Colonic mucosa (tissue), 4 donors: ENCODE measurements around the gene CRK. TPM values are rescaled to one million over a fixed set of nuclear protein-coding genes. Genes with fewer than 3 reads are reported as not detected.

ENCODE experiments used
- DNase-seq: peaks from one replicate; pipeline ENCODE4 v3.0.0-alpha.2; 2020
- H3K27ac ChIP-seq: fragments of 200-600 bp; one replicate; pipeline ENCODE4 v1.8.0; 2021
- H3K27me3 ChIP-seq: fragments of 200-600 bp; one replicate; pipeline ENCODE4 v1.8.0; 2021
- H3K36me3 ChIP-seq: fragments of 200-600 bp; one replicate; pipeline ENCODE4 v1.8.0; 2021
- H3K4me1 ChIP-seq: fragments of 200-600 bp; one replicate; pipeline ENCODE4 v1.8.0; 2021; ENCODE audit warnings: mild to moderate bottlenecking
- H3K4me3 ChIP-seq: fragments of 200-600 bp; one replicate; pipeline ENCODE4 v1.8.0; 2021
- H3K9ac ChIP-seq, 2 donors: one replicate each; pipeline ENCODE4 v1.7.0; 2013; ENCODE audit warnings: control low read depth in 2 of 2, low read depth in 2 of 2, low read length in 2 of 2
- H3K9me3 ChIP-seq: fragments of 200-600 bp; one replicate; pipeline ENCODE4 v1.8.0; 2021
- CTCF ChIP-seq: fragments of 200-600 bp; IDR thresholded peaks from one replicate; pipeline ENCODE4 v1.8.0; 2022; ENCODE audit warnings: antibody characterized with exemption, mild to moderate bottlenecking
- intact Hi-C: fragments of 100-400 bp; cut with DNase I; formaldehyde crosslinking; loops from one replicate; pipeline ENCODE4 v1.14.1; 2022
- total RNA-seq, 2 donors: library from RNA; stranded (reverse); fragmentation: NEBNext Ultra II Directional in 1 of 2; extraction: Animal tissue kit (Norgen Biotek cat#: 25700) in 1 of 2; gene quantifications; one replicate each; pipeline ENCODE4 v1.2.1, GENCODE V29; 2021
- donor health status: healthy.
- donor health status: DM: no; HTN: no; CAD: no.
- donor health status: DM: no; HTN: no; CAD: no.

CRK gene
- total RNA-seq, 2 donors from 2014 or later = 74.5 to 82.0 TPM

GRCh38 chr17:1490643-1491442, 34.8 kb upstream of the CRK start:
- Histone ChIP-seq H3K27ac (peak overlapping the region; percentile 95), H3K27me3 (no peaks in the 10 kb centered on the region), H3K9ac (peak overlapping the region; percentile 93 to 94), H3K36me3 (no peaks in the 10 kb centered on the region), H3K4me1 (peaks cover 37% of the 10 kb centered on the region), H3K9me3 (no peaks in the 10 kb centered on the region), H3K4me3 (peak overlapping the region; percentile 77)
- no peak for TF ChIP-seq CTCF
- peak; percentile 83 for DNase-seq
- intact Hi-C loops = no loop called here

GRCh38 chr17:1488826-1489270, 32.8 kb upstream of the CRK start:
- H3K27ac ChIP-seq = peak overlapping the region; percentile 95
- H3K27me3 ChIP-seq = no peaks in the 10 kb centered on the region
- DNase-seq = no peak
- intact Hi-C loops = no loop called here
- peak overlapping the region; percentile 68 to 78 for H3K9ac ChIP-seq
- H3K4me1 ChIP-seq = peaks cover 37% of the 10 kb centered on the region
- no peak overlapping the region for H3K4me3 ChIP-seq
- no peaks in the 10 kb centered on the region for H3K9me3 ChIP-seq
- H3K36me3 ChIP-seq = no peaks in the 10 kb centered on the region
- no peak for TF ChIP-seq CTCF

- no peak for TF ChIP-seq CTCF
- H3K9me3 ChIP-seq = no peaks in the 10 kb centered on the region
- peak overlapping the region; percentile 95 for H3K27ac ChIP-seq
- H3K9ac ChIP-seq = peak overlapping the region; percentile 68 to 78
- H3K27me3 ChIP-seq = no peaks in the 10 kb centered on the region
- peaks cover 37% of the 10 kb centered on the region for H3K4me1 ChIP-seq
- peak overlapping the region; percentile 51 for H3K4me3 ChIP-seq
- DNase-seq = peak; percentile 89
- intact Hi-C loops = no loop called here
- no peaks in the 10 kb centered on the region for H3K36me3 ChIP-seq
Observed at GRCh38 chr17:1487939-1488825, 32.1 kb upstream of the CRK start.

- intact Hi-C loops = no loop called here
- peak overlapping the region; percentile 68 to 78 for H3K9ac ChIP-seq
- H3K36me3 ChIP-seq = no peaks in the 10 kb centered on the region
- peak; percentile 95 for DNase-seq
- H3K27ac ChIP-seq = peak overlapping the region; percentile 95
- H3K4me1 ChIP-seq = peaks cover 34% of the 10 kb centered on the region
- no peaks in the 10 kb centered on the region for H3K9me3 ChIP-seq
- no peak for TF ChIP-seq CTCF
- no peaks in the 10 kb centered on the region for H3K27me3 ChIP-seq
- peak overlapping the region; percentile 51 for H3K4me3 ChIP-seq
Observed at GRCh38 chr17:1486802-1487695, 31.0 kb upstream of the CRK start.
